ENCODE measurements around the gene RORC.

RORC gene

DNA sequence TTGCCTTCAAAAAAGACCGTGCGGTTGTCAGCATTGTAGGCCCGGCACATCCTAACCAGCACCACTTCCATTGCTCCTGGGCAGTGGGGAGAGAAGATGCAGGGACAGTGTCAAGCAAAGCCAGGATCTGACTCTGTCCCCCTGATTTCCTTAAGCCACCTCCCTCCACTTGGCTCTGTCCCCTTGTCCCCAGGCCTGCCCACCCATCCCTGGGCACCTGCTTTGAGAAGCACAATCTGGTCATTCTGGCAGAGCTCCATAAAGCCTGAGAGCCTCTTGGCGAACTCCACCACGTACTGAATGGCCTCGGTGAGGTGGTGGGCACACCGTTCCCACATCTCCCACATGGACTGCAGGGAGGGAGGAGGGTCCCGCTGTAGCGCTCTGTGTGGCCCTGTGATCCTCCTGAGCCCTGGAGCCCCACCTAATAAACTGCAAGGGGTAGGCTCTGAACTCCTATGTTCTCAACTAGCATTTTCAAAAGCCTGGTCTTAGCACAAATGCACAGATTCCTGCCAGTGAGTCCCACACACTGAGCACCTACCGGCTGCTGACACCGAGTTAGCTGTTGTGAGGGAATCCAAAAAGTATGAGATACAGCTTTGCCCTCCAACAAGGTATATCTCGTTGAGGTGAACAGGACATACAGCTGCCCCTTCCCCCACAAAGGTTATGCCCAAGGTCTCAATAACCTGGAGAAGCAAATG lies 18.2 kb downstream of the RORC start:
- TF ChIP-seq, protein P1, sequence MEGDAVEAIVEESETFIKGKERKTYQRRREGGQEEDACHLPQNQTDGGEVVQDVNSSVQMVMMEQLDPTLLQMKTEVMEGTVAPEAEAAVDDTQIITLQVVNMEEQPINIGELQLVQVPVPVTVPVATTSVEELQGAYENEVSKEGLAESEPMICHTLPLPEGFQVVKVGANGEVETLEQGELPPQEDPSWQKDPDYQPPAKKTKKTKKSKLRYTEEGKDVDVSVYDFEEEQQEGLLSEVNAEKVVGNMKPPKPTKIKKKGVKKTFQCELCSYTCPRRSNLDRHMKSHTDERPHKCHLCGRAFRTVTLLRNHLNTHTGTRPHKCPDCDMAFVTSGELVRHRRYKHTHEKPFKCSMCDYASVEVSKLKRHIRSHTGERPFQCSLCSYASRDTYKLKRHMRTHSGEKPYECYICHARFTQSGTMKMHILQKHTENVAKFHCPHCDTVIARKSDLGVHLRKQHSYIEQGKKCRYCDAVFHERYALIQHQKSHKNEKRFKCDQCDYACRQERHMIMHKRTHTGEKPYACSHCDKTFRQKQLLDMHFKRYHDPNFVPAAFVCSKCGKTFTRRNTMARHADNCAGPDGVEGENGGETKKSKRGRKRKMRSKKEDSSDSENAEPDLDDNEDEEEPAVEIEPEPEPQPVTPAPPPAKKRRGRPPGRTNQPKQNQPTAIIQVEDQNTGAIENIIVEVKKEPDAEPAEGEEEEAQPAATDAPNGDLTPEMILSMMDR (IDR thresholded peaks at IDR 0.05; ENCODE audit: low read depth, low read length) = no peak
- H3K4me3 ChIP-seq (ENCODE audit: low read depth, low read length) = no peak overlapping the region

DNA sequence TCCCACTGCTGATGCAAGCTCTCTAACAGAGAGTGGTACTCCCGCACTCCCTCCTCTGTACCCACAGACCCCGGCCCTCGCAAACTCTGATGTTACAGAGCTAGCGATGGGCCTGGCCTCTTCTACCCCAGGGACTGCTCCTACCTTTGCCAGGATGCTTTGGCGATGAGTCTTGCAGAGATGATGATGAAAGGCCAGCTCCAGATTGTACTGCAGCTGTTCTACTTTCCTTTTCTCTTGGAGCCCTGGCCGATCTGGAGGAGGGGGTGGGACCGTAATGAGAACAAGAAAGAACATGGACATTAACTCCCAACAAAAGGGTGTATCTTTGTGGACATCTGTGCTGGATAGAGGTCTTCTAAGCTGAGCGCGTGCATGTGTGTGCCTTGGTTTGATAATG lies 20.4 kb downstream of the RORC start:
- TF ChIP-seq, protein P1 (IDR thresholded peaks at IDR 0.05; ENCODE audit: low read depth, low read length) = no peak
- no peak overlapping the region for H3K4me3 ChIP-seq (ENCODE audit: low read depth, low read length)

DNA sequence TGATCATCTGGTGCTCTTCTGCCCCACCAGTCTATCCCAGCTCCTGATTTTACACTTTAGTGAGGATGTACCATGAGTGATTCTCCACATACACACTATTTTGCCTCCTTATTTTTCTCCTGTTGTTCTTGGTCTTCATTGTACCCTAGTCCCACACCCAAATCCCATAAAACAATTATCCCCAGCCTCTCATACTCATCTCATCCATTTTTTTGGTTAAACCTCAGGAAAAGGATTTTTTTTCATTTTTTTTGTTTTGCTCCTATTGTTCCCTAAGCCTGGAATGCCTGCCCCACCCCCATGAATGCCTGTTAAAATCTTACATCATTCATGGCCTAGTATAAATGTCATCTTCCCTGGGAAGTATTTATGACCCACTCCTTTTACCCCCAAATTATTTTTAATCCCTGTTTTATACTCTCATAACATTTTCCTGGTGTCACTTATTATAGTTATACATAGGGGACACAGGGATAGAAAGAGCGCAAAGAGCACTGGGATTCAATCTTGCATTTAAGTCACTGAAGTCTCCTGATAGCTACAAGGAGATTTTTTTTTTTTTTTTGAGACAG lies 21.5 kb downstream of the RORC start:
- TF ChIP-seq, protein P1 (IDR thresholded peaks at IDR 0.05; ENCODE audit: low read depth, low read length) = no peak

DNA sequence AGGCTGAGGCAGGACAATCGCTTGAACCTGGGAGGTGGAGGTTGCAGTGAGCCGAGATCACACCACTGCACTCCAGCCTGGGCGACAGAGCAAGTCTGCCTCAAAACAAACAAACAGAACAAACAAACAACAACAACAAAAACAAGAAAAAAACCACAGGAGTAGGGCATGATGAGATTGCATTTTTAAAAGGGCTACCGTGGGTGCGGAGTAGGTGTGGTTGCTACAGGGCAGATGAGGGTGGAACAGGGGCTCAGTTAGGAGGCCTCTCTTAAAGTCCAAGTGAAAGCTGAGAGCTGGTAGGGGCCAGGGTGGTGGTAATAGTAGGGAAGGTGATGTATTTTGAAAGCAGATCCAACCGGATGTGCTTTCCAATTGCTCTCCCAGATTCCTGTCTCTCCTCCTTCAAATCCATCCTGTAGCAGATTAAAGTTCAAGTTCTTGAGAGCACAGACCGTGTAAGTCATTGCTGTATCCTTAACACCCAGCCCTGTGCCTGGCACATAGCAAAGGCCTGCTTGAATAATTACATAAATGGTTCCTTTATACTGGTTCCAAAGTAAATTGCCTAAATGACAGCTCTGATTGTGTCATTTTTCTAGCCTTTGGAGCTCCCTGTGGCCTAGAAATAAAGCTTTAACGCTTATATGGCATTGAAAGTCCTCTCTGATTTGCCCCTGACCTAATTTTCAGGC lies 22.2 kb downstream of the RORC start:
- TF ChIP-seq, protein P1 (IDR thresholded peaks at IDR 0.05; ENCODE audit: low read depth, low read length) = no peak
- no peak overlapping the region for H3K4me3 ChIP-seq (ENCODE audit: low read depth, low read length)

More for the DNA sequence above, 21.5 kb downstream of the RORC start:
- no peak overlapping the region for H3K4me3 ChIP-seq (ENCODE audit: low read depth, low read length)

DNA sequence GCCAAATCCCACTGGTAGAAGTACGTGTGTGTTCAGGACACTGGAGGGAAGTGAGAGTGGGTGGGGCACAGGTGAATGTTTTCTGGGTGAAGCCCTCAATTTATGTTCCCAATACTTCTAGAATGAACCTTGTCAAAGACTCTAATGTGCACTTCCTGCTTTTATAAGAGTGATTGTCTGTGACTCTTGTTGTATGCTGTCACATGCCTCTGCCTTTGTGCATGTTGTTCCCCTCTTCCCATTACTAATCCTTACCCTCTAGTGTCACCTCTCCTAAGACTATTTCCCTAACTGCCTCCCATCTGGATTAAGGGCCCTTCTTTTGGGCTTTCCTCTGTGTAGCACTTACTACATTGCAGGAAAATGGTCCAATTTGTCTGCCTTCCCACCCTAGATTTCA lies 23.8 kb downstream of the RORC start:
- H3K4me3 ChIP-seq (ENCODE audit: low read depth, low read length) = no peak overlapping the region
- TF ChIP-seq, protein P1 (IDR thresholded peaks at IDR 0.05; ENCODE audit: low read depth, low read length) = no peak

DNA sequence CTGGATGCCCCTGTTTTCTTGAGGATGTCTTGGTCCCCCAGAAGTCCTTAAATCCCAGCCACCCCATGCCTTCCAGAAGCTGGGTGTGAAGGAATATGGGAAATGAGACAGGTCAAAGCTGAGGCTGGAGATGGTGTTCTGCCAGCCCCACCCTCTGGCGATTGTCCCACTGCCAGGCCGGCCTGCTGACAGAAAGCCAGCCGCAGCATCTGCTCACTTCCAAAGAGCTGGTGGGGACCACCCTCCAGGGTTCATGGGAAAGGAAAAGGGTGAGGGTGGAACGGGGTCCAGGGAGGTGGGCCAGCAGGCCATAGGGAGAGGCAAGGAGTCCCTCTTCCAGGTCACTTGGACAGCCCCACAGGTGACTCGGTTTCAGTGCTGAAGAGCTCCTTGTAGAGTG lies 24.5 kb downstream of the RORC start:
- H3K4me3 ChIP-seq (ENCODE audit: low read depth, low read length) = no peak overlapping the region
- TF ChIP-seq, protein P1 (IDR thresholded peaks at IDR 0.05; ENCODE audit: low read depth, low read length) = no peak

DNA sequence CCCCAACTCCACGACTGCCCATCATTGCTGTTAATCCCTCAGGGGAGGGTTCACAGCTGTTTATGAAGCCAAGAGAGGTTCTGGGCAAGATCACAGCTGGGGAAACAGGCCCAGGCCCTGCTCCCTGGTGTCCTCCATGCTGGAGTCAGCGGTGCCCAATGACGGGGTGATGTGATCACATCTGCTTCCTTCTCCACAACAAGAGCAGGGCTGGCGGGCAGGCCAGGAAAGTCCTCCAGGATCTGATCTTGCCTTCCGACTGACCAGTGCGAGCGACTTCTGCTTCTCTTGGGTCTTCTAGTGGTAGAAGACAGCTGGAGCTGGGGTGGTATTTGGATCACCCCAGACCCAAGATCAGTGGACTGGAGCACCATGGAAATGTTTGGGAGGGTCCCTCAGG lies 25.4 kb downstream of the RORC start:
- TF ChIP-seq, protein P1 (IDR thresholded peaks at IDR 0.05; ENCODE audit: low read depth, low read length) = no peak
- H3K4me3 ChIP-seq (ENCODE audit: low read depth, low read length) = no peak overlapping the region
